OCI-LY7 (cell line): ENCODE data around the gene TANC1.

ENCODE experiments used
- EZH2phosphoT487 ChIP-seq: fragments of 200-600 bp; sonication (generic); IDR thresholded peaks from 2 replicates; pipeline ENCODE4 v1.6.1; 2018; ENCODE audit warnings: low read depth, borderline replicate concordance, mild to moderate bottlenecking, mixed run types, antibody characterized with exemption, low read length, moderate library complexity, mixed read lengths
- TF ChIP-seq, protein P1 (sequence below): fragments of 200-600 bp; sonication (generic); conservative IDR thresholded peaks from 2 replicates; pipeline ENCODE4 v1.5.1; 2014; ENCODE audit warnings: mild to moderate bottlenecking, antibody characterized with exemption, low read length, moderate library complexity, mixed read lengths

DNA sequence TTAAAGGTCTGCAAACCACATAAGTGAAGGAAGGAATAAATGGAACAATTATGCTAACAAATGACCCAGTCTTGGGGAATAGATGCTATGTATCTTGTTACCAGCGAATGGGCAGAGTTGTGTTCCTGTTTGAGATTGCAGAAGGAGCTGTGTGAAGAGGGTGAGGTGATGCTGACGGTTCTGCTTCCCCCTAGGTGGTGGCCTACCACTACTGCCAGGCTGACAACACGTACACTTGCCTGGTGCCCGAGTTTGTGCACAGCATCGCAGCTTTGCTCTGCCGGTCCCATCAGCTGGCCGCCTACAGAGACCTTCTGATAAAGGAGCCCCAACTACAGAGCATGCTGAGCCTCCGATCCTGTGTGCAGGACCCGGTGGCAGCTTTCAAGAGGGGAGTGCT, 206.3 kb downstream of the TANC1 start:
- TF ChIP-seq, protein P1, sequence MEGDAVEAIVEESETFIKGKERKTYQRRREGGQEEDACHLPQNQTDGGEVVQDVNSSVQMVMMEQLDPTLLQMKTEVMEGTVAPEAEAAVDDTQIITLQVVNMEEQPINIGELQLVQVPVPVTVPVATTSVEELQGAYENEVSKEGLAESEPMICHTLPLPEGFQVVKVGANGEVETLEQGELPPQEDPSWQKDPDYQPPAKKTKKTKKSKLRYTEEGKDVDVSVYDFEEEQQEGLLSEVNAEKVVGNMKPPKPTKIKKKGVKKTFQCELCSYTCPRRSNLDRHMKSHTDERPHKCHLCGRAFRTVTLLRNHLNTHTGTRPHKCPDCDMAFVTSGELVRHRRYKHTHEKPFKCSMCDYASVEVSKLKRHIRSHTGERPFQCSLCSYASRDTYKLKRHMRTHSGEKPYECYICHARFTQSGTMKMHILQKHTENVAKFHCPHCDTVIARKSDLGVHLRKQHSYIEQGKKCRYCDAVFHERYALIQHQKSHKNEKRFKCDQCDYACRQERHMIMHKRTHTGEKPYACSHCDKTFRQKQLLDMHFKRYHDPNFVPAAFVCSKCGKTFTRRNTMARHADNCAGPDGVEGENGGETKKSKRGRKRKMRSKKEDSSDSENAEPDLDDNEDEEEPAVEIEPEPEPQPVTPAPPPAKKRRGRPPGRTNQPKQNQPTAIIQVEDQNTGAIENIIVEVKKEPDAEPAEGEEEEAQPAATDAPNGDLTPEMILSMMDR = no peak
- TF ChIP-seq EZH2phosphoT487 = no peak
